NCI-H2107 treated with DMSO at 0.1 percent for 48 hours (cell line): Measurements from ENCODE around the gene USP50.
"Not testable (repeated sequence)": the region's sequence is repeated elsewhere in the genome, so short reads cannot be mapped to it uniquely, and the experiment has no call there.

Experiments used
- DNase-seq: peaks from one replicate; lab custom pipeline; 2025; ENCODE audit not compliant: unreplicated experiment; lab: John Stamatoyannopoulos, UW

Gene USP50

GRCh38 chr15:50505656-50506055 lies 40.8 kb downstream of the USP50 start:
- not testable (repeated sequence) for DNase-seq

GRCh38 chr15:50503144-50503543 lies 43.3 kb downstream of the USP50 start:
- no peak for DNase-seq

GRCh38 chr15:50501815-50502214 lies 44.7 kb downstream of the USP50 start:
- no peak for DNase-seq

- DNase-seq = no peak
Measured at GRCh38 chr15:50500352-50500751, 46.1 kb downstream of the USP50 start.

- no peak for DNase-seq
Measured at GRCh38 chr15:50496692-50497091, 49.8 kb downstream of the USP50 start.

- DNase-seq = not testable (repeated sequence)
Measured at GRCh38 chr15:50494547-50494946, 51.9 kb downstream of the USP50 start.

- no peak for DNase-seq
Measured at GRCh38 chr15:50493625-50494024, 52.8 kb downstream of the USP50 start.

- no peak for DNase-seq
Measured at GRCh38 chr15:50487287-50487686, 59.2 kb downstream of the USP50 start.

GRCh38 chr15:50485389-50485788 lies 61.1 kb downstream of the USP50 start:
- DNase-seq = no peak

GRCh38 chr15:50484781-50485180 lies 61.7 kb downstream of the USP50 start:
- no peak for DNase-seq

GRCh38 chr15:50476143-50476542 lies 70.3 kb downstream of the USP50 start:
- DNase-seq = no peak

GRCh38 chr15:50471072-50471471 lies 75.4 kb downstream of the USP50 start:
- DNase-seq = no peak

- DNase-seq = no peak
Measured at GRCh38 chr15:50463423-50464358, 82.8 kb downstream of the USP50 start.

- no peak for DNase-seq
Measured at GRCh38 chr15:50458348-50459112, 87.9 kb downstream of the USP50 start.

- DNase-seq = no peak
Measured at GRCh38 chr15:50452927-50453326, 93.5 kb downstream of the USP50 start.
